GM10266 (cell line): Measurements from ENCODE around the gene KRTAP22-2.

Experiments used
- DNase-seq: peaks from one replicate; pipeline ENCODE4 v3.0.0; 2012; ENCODE audit errors: extremely low spot score
- CTCF ChIP-seq: IDR thresholded peaks from 2 replicates; pipeline ENCODE4 v1.5.1; 2012; ENCODE audit warnings: mild to moderate bottlenecking, low read depth; ENCODE audit not compliant: control insufficient read depth, insufficient read depth; ENCODE audit errors: missing control alignments

The KRTAP22-2 gene

GRCh38 chr21:30620522-30620921 is 30.3 kb upstream of the KRTAP22-2 start, which contains the start of gene KRTAP20-4:
Gene KRTAP20-4 (plus strand): TSS chr21:30620627.
- TF ChIP-seq CTCF = no peak

GRCh38 chr21:30620080-30620479 is 29.9 kb upstream of the KRTAP22-2 start:
- no peak for TF ChIP-seq CTCF
- no peak for DNase-seq

More at GRCh38 chr21:30620522-30620921, 30.3 kb upstream of the KRTAP22-2 start, which contains the start of gene KRTAP20-4:
- no peak for DNase-seq

- DNase-seq = no peak
- TF ChIP-seq CTCF = no peak
These were observed 25.9 kb upstream of the KRTAP22-2 start, which contains the start of gene KRTAP20-1 for GRCh38 chr21:30616125-30616524. Gene KRTAP20-1 (plus strand): TSS chr21:30616425. CDS start chr21:30616455, 30 bp downstream.

- DNase-seq = no peak
- TF ChIP-seq CTCF = no peak
These were observed 25.0 kb upstream of the KRTAP22-2 start for GRCh38 chr21:30615199-30615598.

GRCh38 chr21:30613836-30614235 is 23.6 kb upstream of the KRTAP22-2 start, which contains the start of gene KRTAP6-1:
Gene KRTAP6-1 (minus strand): TSS chr21:30613930. CDS start chr21:30613904, 26 bp downstream.
- no peak for TF ChIP-seq CTCF
- no peak for DNase-seq

- no peak for DNase-seq
These were observed 21.9 kb upstream of the KRTAP22-2 start for GRCh38 chr21:30612132-30612531.

More at GRCh38 chr21:30612132-30612531, 21.9 kb upstream of the KRTAP22-2 start:
- TF ChIP-seq CTCF = no peak
